ENCODE measurements around the gene PRMT7. TPM values are rescaled to one million over a fixed set of nuclear protein-coding genes. Genes with fewer than 3 reads are reported as not detected.
A peak's percentile ranks its signal among the peaks of the same experiment; 100 is the strongest.
"Not testable (repeated sequence)": the region's sequence is repeated elsewhere in the genome, so short reads cannot be mapped to it uniquely, and the experiment has no call there.

The PRMT7 gene
- total RNA-seq, 1 donor, result 42.7 TPM

DNA sequence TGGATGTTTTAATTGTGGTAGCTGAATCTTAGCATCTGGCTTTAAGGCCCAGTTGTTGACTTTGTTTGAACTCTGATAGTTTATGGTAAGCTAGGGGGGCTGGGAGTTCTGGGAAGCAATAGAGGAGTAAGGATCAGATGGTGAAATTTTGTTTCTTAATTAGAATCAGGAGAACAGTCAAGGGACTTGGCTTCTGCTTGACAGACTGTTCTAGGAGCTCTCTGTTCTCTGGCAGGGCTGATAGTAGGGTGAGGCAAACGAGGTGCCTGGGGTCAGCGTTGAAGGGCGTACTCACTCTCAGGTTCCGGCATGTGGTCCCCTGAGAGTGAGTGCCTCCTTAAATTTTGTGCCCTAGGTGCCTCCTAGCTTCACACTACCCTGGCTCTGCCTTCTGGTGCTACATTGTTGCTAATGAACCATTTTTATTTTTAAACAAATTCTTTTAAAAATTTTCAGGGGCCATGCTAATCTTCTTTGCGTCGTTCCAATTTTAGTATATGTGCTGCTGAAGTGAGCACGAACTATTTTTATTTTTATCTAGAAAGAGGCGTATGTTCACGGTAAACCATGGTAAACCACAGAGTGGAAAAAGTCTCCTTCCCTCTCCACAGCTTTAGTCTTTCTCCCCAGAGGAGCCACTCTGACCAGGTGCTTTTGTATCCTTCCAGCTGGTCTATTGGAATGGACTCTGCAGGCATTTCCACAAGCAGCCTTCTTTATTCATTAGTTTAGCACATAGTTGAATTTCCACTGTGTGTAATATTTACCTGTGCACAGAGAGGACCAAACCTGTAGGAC, 26.8 kb upstream of the PRMT7 start:
- DNase-seq (ENCODE audit: low read depth), result peak; percentile 66
- TF ChIP-seq, protein P1, sequence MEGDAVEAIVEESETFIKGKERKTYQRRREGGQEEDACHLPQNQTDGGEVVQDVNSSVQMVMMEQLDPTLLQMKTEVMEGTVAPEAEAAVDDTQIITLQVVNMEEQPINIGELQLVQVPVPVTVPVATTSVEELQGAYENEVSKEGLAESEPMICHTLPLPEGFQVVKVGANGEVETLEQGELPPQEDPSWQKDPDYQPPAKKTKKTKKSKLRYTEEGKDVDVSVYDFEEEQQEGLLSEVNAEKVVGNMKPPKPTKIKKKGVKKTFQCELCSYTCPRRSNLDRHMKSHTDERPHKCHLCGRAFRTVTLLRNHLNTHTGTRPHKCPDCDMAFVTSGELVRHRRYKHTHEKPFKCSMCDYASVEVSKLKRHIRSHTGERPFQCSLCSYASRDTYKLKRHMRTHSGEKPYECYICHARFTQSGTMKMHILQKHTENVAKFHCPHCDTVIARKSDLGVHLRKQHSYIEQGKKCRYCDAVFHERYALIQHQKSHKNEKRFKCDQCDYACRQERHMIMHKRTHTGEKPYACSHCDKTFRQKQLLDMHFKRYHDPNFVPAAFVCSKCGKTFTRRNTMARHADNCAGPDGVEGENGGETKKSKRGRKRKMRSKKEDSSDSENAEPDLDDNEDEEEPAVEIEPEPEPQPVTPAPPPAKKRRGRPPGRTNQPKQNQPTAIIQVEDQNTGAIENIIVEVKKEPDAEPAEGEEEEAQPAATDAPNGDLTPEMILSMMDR (IDR thresholded peaks at IDR 0.05; ENCODE audit: insufficient read depth, low read depth, low read length), result no peak

DNA sequence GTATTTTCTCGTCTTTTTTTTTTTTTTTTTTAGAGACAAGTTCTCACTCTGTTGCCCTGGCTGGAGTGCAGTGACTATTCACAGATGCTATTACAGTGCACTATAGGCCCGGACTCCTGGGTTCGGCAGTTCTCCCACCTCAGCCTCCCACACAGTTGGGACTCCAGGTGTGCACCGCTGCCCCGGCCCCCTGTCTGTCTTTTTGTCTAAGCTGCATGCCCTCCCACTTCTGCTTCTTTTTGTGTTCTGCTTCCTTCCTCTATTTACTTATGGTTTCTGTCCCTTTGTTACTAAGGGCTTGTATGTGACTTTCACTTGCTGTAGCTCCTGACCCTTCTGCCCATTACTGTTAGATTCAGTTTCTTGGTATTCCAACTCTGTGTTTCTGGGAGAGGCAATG, 26.0 kb upstream of the PRMT7 start:
- DNase-seq (ENCODE audit: low read depth), result no peak
- no peak overlapping the region for H3K4me3 ChIP-seq (ENCODE audit: low read depth, low read length)
- TF ChIP-seq, protein P1 (IDR thresholded peaks at IDR 0.05; ENCODE audit: insufficient read depth, low read depth, low read length), result no peak

More for the DNA sequence above, 26.8 kb upstream of the PRMT7 start:
- H3K4me3 ChIP-seq (ENCODE audit: low read depth, low read length), result no peak overlapping the region

DNA sequence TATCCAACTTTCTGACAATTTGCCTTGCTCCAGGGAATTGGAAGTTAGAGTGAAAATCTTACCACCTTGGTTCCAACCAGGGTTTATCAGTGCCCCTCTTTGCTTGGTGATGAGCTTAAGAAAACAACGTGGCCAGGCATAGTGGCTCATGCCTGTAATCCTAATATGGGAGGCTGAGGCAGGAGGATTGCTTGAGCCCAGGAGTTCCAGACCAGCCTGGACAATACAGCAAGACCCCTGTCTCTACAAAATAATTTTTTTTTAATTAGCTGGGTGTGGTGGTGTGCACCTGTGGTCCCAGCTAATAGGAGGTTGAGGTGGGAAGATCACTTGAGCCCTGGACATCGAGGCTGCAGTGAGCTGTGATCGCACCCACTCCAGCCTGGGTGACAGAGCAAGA, 25.1 kb upstream of the PRMT7 start:
- H3K4me3 ChIP-seq (ENCODE audit: low read depth, low read length), result no peak overlapping the region
- TF ChIP-seq, protein P1 (IDR thresholded peaks at IDR 0.05; ENCODE audit: insufficient read depth, low read depth, low read length), result no peak
- DNase-seq (ENCODE audit: low read depth), result no peak

DNA sequence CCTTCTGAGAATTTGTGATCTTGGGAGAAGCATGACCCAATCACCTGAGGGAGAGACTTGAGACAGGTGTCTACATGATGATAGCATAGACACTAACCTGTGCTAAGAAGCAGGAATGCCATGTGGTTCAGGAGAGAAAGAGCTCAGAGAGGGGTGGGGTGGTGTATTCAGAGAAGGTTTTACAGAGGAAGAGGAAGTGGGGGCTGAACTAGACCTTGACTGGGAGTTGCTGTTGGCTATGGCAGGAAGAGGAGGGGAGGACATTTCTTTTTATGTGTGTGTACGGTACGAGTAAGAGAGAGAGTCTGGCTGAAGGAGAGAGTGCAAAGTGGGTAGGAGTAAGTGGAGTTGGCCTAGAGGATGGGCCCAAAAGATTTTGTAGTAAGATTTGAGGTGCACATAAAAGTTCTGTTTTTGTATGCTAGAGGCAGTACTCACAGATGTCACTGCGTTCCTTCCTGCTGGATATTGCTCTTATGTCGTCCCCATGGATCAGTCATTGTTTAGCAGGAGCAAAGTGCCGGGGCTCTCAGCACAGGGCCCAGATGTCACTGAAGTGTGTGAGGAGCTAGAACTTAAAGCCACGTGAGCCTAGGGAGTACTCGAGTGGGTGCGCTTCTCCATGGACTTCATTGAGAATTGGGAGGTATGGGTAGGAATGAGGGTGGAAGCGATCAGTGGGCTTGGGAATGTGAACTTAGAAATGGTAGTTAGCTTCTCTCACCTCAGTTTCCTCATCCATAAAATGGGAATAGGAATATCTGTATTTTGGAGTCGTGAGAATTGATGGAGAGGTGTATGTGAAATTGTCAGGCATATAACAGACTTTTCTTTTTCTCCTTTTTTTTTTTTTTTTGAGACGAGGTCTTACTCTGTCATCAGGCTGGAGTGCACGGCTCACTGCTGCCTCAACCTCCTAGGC, 24.4 kb upstream of the PRMT7 start:
- no peak for DNase-seq (ENCODE audit: low read depth)
- TF ChIP-seq, protein P1 (IDR thresholded peaks at IDR 0.05; ENCODE audit: insufficient read depth, low read depth, low read length), result no peak
- no peak overlapping the region for H3K4me3 ChIP-seq (ENCODE audit: low read depth, low read length)

DNA sequence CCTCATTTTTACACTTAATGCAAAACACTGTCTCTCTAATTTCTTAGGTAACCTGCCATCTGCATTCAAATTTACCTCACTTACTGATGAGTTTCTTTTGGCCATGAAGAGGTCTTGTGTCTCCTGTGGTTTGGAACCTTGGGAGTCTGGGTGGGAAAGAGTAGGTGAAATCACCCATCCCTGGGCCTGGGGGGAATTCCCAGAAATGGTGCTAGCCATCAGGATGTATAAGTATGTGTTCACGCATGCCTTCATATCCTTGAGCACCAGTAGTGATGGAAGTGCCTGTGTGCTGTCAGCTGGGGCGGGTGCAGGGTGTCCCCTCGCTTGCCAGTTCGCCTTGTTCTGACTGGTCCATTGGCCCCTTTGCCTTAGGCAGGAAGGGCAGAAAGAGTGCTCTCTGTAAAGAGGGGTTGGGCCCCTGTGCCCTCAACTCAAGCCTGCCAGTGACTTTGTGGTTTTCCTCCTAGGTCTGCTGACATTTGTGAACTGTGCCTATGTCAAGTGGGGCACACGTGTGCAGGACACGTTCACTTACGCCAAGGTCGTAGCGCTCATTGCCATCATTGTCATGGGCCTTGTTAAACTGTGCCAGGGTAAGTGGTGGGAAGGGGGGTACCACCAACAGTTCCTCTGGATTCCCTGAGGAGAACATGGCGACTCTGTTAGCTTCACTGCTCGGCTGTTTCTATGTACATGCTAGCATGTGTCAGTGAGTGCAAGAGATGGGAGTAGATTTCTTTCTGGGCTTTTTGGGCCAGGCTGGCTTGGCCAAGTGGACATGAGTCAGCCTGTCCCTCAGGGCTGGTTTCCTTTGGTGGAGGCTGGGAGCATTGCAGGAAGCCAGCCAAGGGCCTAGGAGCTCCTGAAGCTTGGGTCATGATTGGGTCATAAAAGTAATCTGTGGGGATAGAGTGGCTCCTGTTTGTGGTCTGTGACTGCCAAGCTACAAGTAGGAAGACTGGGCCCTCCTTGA, 23.3 kb upstream of the PRMT7 start:
- no peak overlapping the region for H3K4me3 ChIP-seq (ENCODE audit: low read depth, low read length)
- TF ChIP-seq, protein P1 (IDR thresholded peaks at IDR 0.05; ENCODE audit: insufficient read depth, low read depth, low read length), result no peak
- DNase-seq (ENCODE audit: low read depth), result peak; percentile 84

DNA sequence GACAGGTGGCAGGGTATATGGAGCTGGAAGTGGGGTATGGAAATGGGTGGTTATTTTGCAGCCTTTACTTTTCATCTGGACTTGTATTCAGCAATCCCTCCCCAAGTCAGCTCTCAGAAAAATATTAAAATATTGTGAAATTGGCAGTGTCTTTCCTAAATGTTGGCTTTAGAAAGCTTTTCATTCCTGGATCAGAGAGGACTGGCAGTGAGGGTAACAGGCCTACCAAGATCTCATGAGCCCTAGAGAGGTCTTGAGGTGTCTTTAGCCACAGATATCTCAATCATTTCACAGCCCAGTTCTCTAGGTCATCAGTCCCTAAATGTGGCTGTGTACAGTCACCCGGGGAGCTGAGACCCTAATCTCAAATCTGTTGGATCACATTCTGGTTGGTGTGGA, 22.6 kb upstream of the PRMT7 start:
- DNase-seq (ENCODE audit: low read depth), result no peak
- TF ChIP-seq, protein P1 (IDR thresholded peaks at IDR 0.05; ENCODE audit: insufficient read depth, low read depth, low read length), result no peak
- H3K4me3 ChIP-seq (ENCODE audit: low read depth, low read length), result no peak overlapping the region

DNA sequence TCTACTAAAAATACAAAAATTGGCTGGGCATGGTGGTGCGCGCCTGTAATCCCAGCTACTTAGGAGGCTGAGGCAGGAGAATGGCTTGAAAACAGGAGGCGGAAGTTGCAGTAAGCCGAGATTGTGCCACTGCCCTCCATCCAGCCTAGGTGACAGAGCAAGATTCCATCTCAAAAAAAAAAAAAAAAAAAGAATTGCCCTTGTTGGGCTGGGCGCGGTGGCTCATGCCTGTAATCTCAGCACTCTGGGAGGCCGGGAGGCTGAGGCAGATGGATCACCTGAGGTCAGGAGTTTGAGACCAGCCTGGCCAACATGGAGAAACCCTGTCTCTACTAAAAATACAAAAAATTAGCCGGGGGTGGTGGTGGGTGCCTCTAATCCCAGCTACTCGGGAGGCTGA, 22.0 kb upstream of the PRMT7 start:
- H3K4me3 ChIP-seq (ENCODE audit: low read depth, low read length); DNase-seq (ENCODE audit: low read depth): not testable (repeated sequence)
